ENCODE results near the gene USH1G.
A peak's percentile ranks its signal among the peaks of the same experiment; 100 is the strongest.
"Not testable (repeated sequence)": the region's sequence is repeated elsewhere in the genome, so short reads cannot be mapped to it uniquely, and the experiment has no call there.

The USH1G gene

GRCh38 chr17:74922694-74923537, at the start of gene USH1G:
Gene USH1G, minus strand, starts transcription at chr17:74923255. Its CDS starts 182 bp downstream, at chr17:74923073.
- no peak for DNase-seq (ENCODE audit: low read depth)

DNA sequence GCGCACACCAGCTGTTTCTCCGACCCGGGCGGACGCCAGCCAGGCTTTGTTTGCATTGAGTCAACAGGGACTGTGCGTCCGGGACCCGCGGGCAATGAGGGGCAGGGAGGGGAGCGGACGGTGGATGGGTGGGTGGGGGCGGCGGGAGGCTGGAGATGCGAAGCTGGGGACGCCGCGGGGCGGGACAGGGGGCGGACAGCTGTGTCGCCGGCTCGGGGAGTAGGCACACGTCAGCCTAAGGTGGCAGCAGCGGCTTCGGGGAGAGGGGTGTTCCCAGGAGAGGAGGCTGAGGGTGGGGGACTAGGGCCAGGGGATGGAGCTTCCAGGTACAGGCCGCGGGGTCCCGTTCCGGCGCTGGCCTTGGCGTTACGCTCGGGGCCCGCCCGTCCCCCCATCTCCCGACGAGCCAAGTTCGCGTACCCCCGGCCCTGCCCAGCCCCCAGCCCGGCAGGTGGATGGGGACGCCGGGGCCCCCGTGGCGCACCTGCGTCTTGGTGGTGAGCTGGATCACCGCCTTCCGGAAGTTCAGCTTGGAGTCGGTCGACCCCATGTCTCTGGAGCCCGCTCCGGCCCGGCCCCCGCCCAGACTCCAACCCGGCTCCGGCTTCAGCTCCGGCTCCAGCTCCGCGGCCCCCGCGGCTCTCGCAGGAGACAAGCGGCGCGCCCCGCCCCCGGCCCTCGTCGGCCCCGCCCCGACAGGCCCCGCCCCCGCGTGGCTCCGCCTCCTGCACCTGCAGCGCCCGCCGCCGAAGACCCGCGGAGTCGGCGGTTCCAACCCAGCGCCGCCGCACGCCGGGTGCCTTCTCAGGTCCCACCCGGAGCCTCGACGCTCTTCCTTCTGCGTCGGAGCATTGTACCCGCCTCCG, 49.3 kb upstream of the USH1G start, which contains the start of gene HID1:
HID1 (minus strand) TSS at position 653 of the 866 bp plus-strand sequence; CDS start at position 550, 103 bp downstream.
- peak; percentile 72 for DNase-seq (ENCODE audit: low read depth)

GRCh38 chr17:74971842-74972106, 48.7 kb upstream of the USH1G start:
- DNase-seq (ENCODE audit: low read depth), result no peak

- DNase-seq (ENCODE audit: low read depth), result no peak
Observed at GRCh38 chr17:74971069-74971841, 48.2 kb upstream of the USH1G start.

DNA sequence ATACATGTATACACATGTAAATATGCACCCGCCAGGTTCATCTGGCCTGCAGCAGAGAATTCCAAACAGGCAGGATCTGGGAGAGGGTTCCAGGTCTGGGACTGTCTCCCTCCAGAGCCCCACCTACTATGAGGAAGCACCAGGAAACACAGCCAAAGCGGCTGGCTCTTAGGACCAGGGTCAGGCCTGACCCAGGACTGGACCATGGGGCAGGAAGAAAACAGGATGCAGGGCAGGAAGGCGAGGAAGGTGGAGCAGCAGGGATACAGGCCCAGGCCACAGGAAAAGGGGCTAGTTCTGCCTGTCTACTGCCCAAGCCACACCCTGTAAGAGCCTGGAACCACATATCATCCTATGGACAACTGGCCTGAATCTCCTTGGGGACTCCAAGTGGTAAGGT, 47.3 kb upstream of the USH1G start:
- no peak for DNase-seq (ENCODE audit: low read depth)

GRCh38 chr17:74969501-74969900, 46.4 kb upstream of the USH1G start:
- not testable (repeated sequence) for DNase-seq (ENCODE audit: low read depth)

- DNase-seq (ENCODE audit: low read depth), result no peak
Observed at GRCh38 chr17:74968361-74968780, 45.3 kb upstream of the USH1G start.

DNA sequence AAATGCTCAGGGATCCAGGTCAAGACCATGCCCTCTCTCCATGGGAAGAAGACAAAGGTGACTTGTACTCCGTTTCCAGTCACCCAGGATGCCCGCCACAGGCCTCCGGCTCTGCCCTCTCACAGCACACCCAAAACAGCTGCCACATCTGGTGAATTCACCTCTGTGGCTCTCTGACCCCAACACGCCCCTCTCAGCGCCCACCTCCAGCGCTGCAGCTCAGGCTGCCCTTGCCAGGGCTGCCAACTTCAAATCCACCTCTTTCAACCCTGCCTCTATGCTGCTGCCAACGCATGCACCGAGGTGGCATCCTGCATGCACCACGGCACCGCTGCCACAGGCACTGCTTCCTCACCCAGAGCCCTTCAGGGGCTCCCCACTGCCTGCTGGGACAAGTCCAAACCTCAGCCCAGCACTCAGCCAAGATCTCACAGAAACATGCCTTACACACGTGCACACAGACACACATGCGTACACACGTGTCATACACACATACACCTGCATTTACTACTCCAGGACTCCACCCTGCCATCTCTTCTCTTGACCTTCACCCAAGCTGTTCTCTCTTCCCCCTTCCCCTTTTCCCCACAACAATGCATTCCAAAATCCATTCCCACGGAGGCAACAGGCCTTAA, 42.0 kb upstream of the USH1G start:
- no peak for DNase-seq (ENCODE audit: low read depth)

- DNase-seq (ENCODE audit: low read depth), result no peak
Observed at GRCh38 chr17:74964246-74964761, 41.2 kb upstream of the USH1G start.

- DNase-seq (ENCODE audit: low read depth), result no peak
Observed at GRCh38 chr17:74963656-74964055, 40.6 kb upstream of the USH1G start.

DNA sequence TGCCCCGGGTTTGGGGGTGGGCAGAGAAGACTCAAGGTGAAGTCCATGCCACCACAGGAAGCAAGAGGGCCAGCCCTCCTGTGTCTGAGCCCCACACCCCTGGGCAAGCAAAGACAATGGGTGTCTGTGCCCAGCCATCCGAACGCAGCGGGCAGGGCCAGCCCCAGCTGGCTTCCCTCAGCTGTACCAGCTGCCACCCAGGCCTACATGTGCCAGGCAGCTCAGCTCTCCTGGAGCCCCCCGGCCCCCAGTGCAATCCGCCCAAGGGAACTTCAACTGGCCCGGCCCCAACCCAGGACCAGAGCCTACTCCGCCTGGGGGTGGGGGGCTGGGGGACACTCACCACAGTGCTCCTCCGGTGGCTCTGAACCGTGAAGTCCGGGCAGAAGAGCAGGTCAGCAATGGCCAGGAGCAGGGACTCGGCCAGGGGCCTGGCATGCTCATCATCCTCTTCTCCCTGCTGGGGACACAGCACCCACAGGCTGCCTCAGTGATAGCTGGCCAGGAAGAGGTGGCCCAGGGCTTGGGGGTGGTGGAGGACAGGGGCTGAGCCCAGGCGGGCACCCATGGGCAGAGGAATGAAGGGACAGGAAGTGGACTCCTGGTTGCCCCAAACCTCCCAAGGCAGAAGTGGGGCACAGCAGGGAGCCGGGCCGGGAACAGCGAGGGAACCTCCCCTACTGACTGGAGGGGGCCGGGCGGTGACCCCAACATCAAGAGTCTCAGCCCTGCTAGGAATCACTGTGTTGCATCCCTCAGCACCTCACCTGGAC, 39.8 kb upstream of the USH1G start:
- no peak for DNase-seq (ENCODE audit: low read depth)

- peak; percentile 74 for DNase-seq (ENCODE audit: low read depth)
Observed at GRCh38 chr17:74961657-74962350, 38.7 kb upstream of the USH1G start.

GRCh38 chr17:74960570-74961342, 37.7 kb upstream of the USH1G start:
- peak; percentile 33 for DNase-seq (ENCODE audit: low read depth)

- DNase-seq (ENCODE audit: low read depth), result no peak
Observed at GRCh38 chr17:74959826-74960515, 36.9 kb upstream of the USH1G start.

DNA sequence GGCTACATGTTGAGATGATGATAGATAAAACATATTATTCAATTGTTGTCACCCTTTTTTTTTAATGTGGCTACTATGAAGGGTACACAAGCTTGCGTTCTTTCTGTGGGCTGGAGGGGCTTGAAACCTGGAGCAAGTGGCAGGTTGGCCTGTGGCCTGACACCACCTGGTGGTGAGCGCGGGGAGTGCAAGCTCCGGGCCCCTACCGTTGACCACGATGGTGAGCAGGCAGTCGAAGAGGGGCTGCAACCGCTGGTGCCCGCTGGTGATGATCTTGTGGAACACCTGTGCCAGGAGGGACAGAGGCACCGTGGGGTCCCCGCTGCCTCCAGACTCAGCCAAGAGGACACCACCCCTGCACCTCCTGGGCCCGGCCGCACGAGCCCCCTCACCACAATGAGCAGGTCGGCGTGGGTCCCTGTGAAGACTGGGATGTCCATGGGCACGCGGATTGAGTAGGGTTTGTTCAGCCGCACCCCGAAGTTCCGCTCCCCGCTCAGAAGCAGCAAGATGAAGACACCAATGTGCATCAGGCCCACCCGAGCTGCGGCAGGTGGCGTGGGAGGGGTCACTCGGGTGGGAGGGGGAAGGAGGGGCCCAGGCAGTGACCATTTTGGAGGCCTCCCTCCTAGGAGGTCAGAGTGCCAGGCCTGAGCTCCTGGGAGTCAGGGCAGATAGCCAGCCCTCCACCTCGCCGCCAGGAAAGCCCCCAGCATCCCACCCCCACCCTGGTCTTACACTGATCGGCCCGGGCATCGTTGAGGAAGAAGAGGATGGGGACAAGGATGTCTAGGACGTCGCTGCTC, 35.1 kb upstream of the USH1G start:
- DNase-seq (ENCODE audit: low read depth), result peak; percentile 63

DNA sequence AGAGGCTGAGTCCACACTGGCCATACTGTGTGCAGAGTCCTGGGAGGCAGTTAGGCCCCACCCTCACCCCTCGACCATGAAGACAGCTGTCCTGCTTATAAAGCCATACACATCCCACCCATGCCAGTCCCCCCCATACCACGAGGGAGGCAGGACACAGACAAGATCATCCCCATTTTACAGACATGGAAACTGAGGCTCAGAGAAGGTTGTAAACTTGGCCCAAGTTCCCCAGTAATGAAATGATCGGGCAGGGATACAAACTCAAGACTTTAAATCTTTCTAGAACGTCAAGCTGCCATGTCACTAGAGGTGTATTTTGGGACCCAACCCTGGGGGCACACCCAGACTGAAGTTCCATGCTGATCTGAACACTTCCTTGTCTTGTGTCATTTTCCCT, 33.0 kb upstream of the USH1G start:
- DNase-seq (ENCODE audit: low read depth), result no peak

GRCh38 chr17:74954665-74955421, 31.8 kb upstream of the USH1G start:
- no peak for DNase-seq (ENCODE audit: low read depth)
